ENCODE data around the gene LRRC32. TPM values are rescaled to one million over a fixed set of nuclear protein-coding genes. Genes with fewer than 3 reads are reported as not detected.

LRRC32 gene
- total and polyA plus RNA-seq, 2 of the 4 experiments (the other 2 are of a cell fraction), result 5.2 to 13.7 TPM

GRCh38 chr11:76684516-76684915 lies 14.0 kb upstream of the LRRC32 start:
- in situ Hi-C loops (cut with MboI; ENCODE audit: low sequenced_read_pairs), result loop anchor here (10.0 kb wide), 1 partner anchor 470 kb away; no protein-coding TSS in a partner anchor
- Histone ChIP-seq H2AK5ac (ENCODE audit: low read depth, low read length) (no peak overlapping the region), H2BK120ac (ENCODE audit: low read depth, low read length) (no peak overlapping the region), H3K27ac (ENCODE audit: insufficient read depth, low read length) (no peak overlapping the region), H4K20me1 (ENCODE audit: insufficient read depth, low read length) (no peaks in the 10 kb centered on the region), H3K56ac (ENCODE audit: extremely low read depth, insufficient read depth, low read length) (no peak overlapping the region), H3K9ac (ENCODE audit: low read depth, low read length) (no peak overlapping the region), H2BK5ac (ENCODE audit: low read depth, low read length, poor library complexity, severe bottlenecking) (no peak overlapping the region), H3K4me1 (ENCODE audit: control insufficient read depth, insufficient read depth, low read length) (no peaks in the 10 kb centered on the region), H3K9me1 (ENCODE audit: insufficient read depth, low read length) (no peaks in the 10 kb centered on the region), H2AFZ (replicated peaks; ENCODE audit: low read length, poor library complexity) (no peak overlapping the region), H3K18ac (ENCODE audit: low read depth, low read length) (no peak overlapping the region), H3K14ac (replicated peaks; ENCODE audit: low read depth, low read length) (no peak overlapping the region), H4K8ac (ENCODE audit: low read depth in 2 of 2, low read length in 2 of 2) (no peak overlapping the region), H3K4ac (ENCODE audit: low read depth, low read length) (no peak overlapping the region), H3K4me2 (ENCODE audit: low read depth, low read length) (no peak overlapping the region), H4K5ac (ENCODE audit: low read depth, low read length) (no peak overlapping the region), H2AK9ac (replicated peaks; ENCODE audit: low read depth, low read length, poor library complexity) (no peak overlapping the region), H3K9me3 (ENCODE audit: control insufficient read depth, insufficient read depth, low read length) (peaks cover 7% of the 10 kb centered on the region), H3K36me3 (ENCODE audit: control insufficient read depth, insufficient read depth, low read length) (no peaks in the 10 kb centered on the region), H2BK20ac (ENCODE audit: low read depth, low read length) (no peak overlapping the region), H3K27me3 (ENCODE audit: control insufficient read depth, insufficient read depth, low read length) (peaks cover 19% of the 10 kb centered on the region; the same call in 1 of the 2 replicates), H3K4me3 (ENCODE audit: insufficient read depth, low read depth, low read length) (no peak overlapping the region), H3K79me1 (ENCODE audit: low read depth in 1 of 2, low read length in 2 of 2) (no peaks in the 10 kb centered on the region), H4K91ac (ENCODE audit: insufficient read depth, low read depth, low read length) (no peak overlapping the region), H3K23ac (ENCODE audit: low read depth, low read length) (no peak overlapping the region), H2BK15ac (ENCODE audit: low read depth, low read length) (no peak overlapping the region)
- ATAC-seq (ENCODE audit: low read depth), result no peak
- dilution Hi-C loops (cut with HindIII; ENCODE audit: low sequenced_read_pairs, unreplicated experiment), result no loop called here
- BruUV-seq (replicated peaks), result no TSS peak
- ChIA-PET POLR2A (ENCODE audit: unreplicated experiment) (no interaction called here), CTCF (interaction anchor here (2.2 kb wide), 1 partner anchor 86 kb away, joined by 5 read pairs; no protein-coding TSS in a partner anchor)
- 81% methylated on average over 3 of the region's 5 CpGs; no CpG with 5 or more reads in 1 of the 2 experiments for WGBS, 2 experiments (ENCODE audit: extremely low coverage in 2 of 2, insufficient read length in 1 of 2)
- no peak for TF ChIP-seq POLR2A (IDR thresholded peaks at IDR 0.05; ENCODE audit: low read depth, low read length)
- no peak for TF ChIP-seq RFX5 (IDR thresholded peaks at IDR 0.05; ENCODE audit: low read depth, low read length)
- no peak for DNase-seq
- intact Hi-C loops (cut with micrococcal nuclease), result loop anchor here (10.0 kb wide), 1 partner anchor 480 kb away; the partner anchor contains the start of gene WNT11

Measured in IMR-90 (cell line).